SU-DHL-6 (cell line): Measurements from ENCODE around the gene KRTAP12-3.

Source experiments
- EZH2phosphoT487 ChIP-seq: fragments of 200-600 bp; sonication (generic), shearing (Covaris generic); conservative IDR thresholded peaks from 2 replicates; pipeline ENCODE4 v1.6.1; 2018; ENCODE audit warnings: mild to moderate bottlenecking, antibody characterized with exemption, low read length, moderate library complexity, mixed read lengths
- TF ChIP-seq, protein P1 (sequence below): fragments of 200-600 bp; sonication (generic); IDR thresholded peaks from one replicate; pipeline ENCODE4 v1.5.1; 2017; ENCODE audit warnings: antibody characterized with exemption, mild to moderate bottlenecking, low read length, moderate library complexity; ENCODE audit not compliant: insufficient read depth, poor library complexity, severe bottlenecking

DNA sequence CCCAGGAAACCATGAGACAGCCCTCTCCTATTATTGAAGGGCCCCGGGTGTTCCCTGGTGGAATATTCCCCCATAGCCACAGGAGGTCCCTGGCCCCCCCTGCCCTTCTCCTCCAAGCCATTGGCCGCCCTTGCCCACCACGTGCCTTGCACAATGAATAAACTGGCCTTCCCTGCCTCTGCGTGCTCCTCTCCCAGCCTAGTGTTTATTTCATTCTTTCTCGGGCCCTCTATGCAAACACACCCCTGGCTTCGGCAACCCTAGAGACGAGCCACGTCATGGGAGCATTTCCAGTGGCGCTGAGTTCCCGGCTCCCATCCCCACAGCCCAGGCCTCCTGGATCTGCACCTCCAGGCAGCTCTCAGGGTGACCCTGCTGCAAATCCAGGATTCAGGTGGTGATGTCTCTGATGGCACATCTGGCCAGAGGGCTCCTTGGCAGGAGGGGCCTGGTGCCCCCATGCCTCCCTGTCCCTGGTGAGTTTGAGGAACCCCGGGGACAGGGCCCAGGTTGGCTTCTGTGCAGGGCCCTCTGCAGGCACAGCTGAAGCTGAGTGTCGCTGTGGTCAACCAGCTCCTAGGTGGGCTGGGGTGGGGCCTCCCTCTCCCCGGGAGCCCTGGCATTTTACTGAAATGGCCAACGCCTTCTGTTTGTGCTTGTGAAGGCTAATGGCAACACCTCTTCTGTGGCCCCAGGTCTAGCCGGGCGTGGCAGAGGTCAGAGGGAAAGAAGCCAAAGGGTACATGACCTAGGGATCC is 45.4 kb downstream of the KRTAP12-3 start:
- TF ChIP-seq, protein P1, sequence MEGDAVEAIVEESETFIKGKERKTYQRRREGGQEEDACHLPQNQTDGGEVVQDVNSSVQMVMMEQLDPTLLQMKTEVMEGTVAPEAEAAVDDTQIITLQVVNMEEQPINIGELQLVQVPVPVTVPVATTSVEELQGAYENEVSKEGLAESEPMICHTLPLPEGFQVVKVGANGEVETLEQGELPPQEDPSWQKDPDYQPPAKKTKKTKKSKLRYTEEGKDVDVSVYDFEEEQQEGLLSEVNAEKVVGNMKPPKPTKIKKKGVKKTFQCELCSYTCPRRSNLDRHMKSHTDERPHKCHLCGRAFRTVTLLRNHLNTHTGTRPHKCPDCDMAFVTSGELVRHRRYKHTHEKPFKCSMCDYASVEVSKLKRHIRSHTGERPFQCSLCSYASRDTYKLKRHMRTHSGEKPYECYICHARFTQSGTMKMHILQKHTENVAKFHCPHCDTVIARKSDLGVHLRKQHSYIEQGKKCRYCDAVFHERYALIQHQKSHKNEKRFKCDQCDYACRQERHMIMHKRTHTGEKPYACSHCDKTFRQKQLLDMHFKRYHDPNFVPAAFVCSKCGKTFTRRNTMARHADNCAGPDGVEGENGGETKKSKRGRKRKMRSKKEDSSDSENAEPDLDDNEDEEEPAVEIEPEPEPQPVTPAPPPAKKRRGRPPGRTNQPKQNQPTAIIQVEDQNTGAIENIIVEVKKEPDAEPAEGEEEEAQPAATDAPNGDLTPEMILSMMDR: no peak
- no peak for TF ChIP-seq EZH2phosphoT487
